VCaP (cell line): Measurements from ENCODE around the gene GRIK4.

Experiments used
- H3K27ac ChIP-seq: fragments of 450-650 bp; 2 replicates; pipeline ENCODE4 v1.5.1; 2017
- TF ChIP-seq, protein P1 (sequence below): fragments of 450-650 bp; conservative IDR thresholded peaks from 2 replicates; pipeline ENCODE4 v1.5.1; 2017; ENCODE audit warnings: mild to moderate bottlenecking, moderate library complexity

Gene GRIK4

DNA sequence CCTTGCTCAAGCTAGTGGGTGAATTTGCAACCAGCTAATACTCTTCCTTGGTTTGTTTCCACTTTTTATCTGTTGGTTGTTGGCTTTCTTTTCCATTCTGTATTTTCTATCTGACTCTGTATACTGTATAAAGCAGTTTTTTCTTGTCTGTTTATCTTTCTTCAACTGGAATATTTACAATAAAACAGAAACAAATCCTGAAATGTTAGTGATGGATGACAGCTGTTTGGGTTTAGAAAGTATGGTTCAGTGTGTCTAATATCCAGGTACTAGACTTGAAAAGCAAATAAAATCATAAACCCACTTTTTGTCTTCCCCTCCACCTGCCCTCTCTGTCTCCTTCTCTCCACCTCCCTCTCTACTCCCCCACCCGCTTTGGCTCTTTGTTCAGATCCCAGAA, 477.1 kb downstream of the GRIK4 start:
- TF ChIP-seq, protein P1, sequence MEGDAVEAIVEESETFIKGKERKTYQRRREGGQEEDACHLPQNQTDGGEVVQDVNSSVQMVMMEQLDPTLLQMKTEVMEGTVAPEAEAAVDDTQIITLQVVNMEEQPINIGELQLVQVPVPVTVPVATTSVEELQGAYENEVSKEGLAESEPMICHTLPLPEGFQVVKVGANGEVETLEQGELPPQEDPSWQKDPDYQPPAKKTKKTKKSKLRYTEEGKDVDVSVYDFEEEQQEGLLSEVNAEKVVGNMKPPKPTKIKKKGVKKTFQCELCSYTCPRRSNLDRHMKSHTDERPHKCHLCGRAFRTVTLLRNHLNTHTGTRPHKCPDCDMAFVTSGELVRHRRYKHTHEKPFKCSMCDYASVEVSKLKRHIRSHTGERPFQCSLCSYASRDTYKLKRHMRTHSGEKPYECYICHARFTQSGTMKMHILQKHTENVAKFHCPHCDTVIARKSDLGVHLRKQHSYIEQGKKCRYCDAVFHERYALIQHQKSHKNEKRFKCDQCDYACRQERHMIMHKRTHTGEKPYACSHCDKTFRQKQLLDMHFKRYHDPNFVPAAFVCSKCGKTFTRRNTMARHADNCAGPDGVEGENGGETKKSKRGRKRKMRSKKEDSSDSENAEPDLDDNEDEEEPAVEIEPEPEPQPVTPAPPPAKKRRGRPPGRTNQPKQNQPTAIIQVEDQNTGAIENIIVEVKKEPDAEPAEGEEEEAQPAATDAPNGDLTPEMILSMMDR, result no peak
- no peak overlapping the region for H3K27ac ChIP-seq

DNA sequence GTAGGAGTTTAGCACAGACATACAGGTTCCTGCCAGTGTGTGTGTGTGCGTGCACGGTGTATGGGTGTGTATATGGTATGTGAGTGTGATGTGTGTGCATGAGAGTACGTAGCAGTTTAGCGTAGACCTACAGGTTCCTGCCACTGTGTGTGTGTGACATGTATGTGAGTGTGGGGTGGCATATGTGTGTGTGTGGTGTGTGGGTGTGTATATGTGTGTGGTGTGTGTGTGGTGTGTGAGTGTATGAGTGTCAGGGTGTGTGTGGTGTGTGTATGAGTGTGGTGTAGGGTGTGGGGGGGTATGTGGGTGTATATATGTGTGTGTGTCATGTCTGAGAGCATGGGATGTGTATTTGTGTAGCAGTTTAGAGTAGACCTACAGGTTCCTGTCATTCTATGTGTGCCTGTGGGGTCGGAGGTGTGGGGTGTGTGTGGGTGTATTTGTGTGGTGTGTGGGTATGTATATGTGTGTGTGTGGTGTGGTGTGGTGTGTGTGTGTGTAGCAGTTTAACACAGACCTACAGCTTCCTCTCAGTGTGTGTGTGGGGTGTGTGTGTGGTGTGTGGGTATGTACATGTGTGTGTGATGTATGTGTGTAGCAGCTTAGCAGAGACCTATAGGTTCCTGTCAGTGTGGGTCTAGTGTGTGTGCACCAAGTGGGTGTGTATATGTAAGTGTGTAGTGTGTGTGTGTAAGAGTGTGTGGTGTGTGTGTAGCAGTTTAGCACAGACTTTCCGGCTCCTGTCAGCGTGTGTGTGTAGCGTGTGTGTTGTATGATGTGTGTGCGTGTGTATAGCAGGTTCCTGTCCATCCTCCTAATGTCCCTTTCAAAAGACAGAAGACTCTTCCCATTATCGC, 480.5 kb downstream of the GRIK4 start:
- peak overlapping the region; percentile 93; the same call in 1 of the 2 replicates for H3K27ac ChIP-seq
- TF ChIP-seq, protein P1, result no peak

DNA sequence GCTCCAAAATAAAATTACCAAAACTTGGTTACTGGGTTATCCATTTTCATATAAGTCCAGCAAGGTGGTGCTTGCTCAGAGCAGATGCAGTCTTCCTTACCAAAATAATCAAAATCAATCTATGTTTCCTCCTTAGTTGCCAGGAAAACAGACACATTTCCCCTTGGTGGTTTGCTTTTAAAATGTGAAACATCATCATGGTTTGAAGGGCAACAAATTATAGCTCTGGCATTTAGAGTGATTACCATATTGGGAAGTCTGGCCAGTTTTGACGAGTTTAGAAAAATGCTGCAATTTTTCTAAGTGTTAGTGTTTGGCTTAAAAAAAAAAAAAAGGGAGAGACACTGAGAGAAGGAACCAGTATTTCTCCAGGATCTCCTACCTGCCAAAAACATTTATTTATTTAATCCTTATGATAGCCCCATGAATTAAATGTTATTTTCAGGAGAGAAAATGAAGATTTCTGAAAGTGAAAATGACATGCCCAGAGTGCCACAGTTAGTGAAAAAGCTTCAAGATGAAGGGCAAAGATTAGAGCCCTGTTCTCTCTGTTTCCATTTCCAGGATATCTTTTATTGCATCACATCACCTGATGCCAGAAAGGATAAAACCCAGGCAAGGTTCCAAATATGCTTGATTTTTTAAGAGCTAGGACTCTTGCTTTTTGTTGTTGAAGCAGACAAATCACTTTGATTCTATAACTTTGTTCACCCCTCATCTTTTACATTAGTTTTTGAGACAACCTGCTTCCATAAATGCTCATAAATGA, 482.7 kb downstream of the GRIK4 start:
- peak overlapping the region; percentile 93 for H3K27ac ChIP-seq
- TF ChIP-seq, protein P1, result no peak

DNA sequence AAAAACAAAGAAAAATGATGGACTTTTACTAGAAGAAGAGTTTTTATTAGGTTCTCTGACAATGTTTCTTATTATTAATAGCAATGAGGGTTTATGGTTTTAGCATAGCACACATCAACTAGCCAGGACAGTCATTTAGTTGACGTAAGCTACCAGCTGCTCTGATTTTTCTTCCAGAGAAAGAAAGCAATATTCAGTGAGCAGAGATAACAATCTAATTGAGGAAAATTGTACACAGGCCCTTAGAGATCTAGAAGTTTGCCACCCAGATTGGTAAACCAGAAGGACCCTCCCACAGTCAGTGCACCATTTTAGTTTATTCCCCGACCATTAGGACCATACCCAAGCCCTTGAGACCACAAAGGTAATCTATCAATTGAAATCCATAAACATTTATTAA, 483.6 kb downstream of the GRIK4 start:
- peak overlapping the region; percentile 93 for H3K27ac ChIP-seq
- TF ChIP-seq, protein P1, result no peak

DNA sequence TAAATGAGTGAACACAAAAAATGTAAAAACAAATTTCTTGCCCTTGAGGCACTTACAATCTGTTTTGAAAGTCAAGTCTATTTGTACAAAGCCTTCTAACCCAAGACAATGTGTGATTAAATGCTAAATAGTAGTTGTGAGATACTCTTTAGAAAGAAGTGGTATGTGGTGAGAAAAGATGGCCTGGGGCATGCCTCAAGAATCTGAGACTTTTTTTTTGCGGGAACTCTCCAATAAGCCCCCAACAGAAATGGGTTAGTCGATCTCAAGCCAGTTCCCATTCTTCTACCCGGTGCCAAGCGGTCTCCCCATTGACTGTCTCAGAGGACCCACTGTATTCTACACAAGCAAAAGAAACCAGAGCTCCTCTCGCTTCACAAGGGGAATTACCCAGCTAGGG, 485.4 kb downstream of the GRIK4 start:
- TF ChIP-seq, protein P1, result no peak
- no peak overlapping the region for H3K27ac ChIP-seq

DNA sequence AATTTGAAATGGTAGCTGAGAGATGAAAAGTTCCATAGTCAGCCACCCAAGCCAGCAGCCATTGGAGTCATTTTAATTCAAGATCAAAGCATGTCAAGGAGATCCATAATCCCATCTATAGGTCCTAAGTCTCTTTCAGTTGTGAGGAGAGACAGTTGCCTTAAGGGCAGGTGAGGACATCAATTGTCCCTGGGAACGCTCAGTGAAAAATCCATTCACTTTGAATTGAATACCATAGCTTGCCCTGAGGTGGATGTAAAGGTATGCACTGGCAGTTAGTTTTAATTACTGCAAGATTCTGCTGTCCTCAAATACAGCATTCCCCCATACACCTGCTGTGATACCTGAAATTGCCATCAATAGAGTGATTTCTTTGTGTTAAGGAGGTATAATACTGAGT, 487.0 kb downstream of the GRIK4 start:
- no peak overlapping the region for H3K27ac ChIP-seq
- TF ChIP-seq, protein P1, result no peak

DNA sequence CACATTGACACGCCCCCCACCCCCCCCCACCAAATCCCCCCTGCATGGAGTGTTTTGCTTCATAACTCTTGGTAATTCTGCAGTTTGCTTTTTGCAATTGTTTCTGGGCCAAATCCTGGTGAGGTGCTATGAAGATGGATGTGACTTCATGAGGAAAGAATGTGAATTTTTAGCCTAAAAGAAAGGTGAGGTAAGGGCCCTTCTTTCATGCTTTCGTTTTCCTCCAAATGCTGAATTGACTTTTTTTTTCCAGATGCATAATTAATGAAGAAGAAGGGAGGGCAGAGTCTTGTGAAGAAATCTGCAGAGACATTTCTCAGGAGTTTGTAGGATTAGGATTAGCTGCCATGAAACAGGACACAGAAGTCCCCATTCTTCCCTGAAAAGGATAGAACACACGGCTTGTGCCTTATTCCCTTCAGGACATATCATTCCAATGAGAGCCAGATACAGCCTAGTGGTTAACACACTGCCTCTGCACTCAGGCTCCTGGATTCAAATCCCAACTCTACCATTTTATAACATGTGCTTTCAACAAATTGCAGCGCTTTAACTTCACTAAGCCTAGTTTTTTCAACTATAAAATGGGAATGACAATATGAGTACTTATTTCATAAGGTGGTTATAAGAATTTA, 492.8 kb downstream of the GRIK4 start:
- no peak overlapping the region for H3K27ac ChIP-seq
- TF ChIP-seq, protein P1, result no peak
